ENCODE data around the gene PIEZO2.

DNA sequence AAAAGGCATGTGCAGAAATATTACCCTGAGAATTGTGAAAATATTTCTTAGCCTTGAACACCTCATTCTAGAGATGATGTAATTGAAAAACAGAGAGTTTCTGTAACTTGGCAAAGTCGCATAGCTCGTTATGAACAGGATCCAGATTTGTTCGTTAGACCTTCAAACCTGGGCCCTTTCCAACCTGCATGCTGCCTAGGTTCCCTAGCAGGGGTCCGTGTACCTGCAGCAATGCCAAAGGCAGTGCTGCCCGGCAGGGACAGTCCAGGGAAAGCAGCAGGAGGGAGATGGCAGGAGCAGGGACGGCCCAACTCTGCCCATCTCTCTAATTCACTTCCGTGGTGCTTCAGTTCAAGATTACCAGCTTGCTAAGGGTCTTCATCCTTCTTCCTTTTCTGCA is 12.0 kb downstream of the PIEZO2 start:
- no peak for TF ChIP-seq EZH2phosphoT487 (IDR thresholded peaks at IDR 0.05)
- TF ChIP-seq, protein P1, sequence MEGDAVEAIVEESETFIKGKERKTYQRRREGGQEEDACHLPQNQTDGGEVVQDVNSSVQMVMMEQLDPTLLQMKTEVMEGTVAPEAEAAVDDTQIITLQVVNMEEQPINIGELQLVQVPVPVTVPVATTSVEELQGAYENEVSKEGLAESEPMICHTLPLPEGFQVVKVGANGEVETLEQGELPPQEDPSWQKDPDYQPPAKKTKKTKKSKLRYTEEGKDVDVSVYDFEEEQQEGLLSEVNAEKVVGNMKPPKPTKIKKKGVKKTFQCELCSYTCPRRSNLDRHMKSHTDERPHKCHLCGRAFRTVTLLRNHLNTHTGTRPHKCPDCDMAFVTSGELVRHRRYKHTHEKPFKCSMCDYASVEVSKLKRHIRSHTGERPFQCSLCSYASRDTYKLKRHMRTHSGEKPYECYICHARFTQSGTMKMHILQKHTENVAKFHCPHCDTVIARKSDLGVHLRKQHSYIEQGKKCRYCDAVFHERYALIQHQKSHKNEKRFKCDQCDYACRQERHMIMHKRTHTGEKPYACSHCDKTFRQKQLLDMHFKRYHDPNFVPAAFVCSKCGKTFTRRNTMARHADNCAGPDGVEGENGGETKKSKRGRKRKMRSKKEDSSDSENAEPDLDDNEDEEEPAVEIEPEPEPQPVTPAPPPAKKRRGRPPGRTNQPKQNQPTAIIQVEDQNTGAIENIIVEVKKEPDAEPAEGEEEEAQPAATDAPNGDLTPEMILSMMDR (IDR thresholded peaks at IDR 0.05), result no peak
